22Rv1 (cell line): Measurements from ENCODE around the gene GLYR1.

ENCODE experiments used
- CTCF ChIP-seq: fragments of 450-650 bp; IDR thresholded peaks from 2 replicates; pipeline ENCODE4 v1.5.1; 2017; ENCODE audit warnings: mild to moderate bottlenecking
- ZFX ChIP-seq: fragments of 450-650 bp; IDR thresholded peaks from 2 replicates; pipeline ENCODE4 v1.6.1; 2017; ENCODE audit warnings: antibody characterized with exemption, borderline replicate concordance

GRCh38 chr16:4753227-4753626 lies 93.9 kb downstream of the GLYR1 start:
- TF ChIP-seq CTCF (no peak), ZFX (no peak)
